Heart left ventricle (tissue), 13 donors: Measurements from ENCODE around the gene C2CD4A.

Experiments
- POLR2A ChIP-seq, 2 donors: fragments of 450-650 bp; IDR thresholded peaks; one replicate each; pipeline ENCODE4 v1.6.1; 2017; ENCODE audit warnings: antibody characterized with exemption in 2 of 2, mild to moderate bottlenecking in 2 of 2, moderate library complexity in 2 of 2
- TF ChIP-seq, protein P1 (sequence below), 12 donors: fragments of 200-600 bp; sonication (generic) in 4 of 12; IDR thresholded peaks; one replicate each; pipeline versions ENCODE4 v1.5.0 to v1.8.0; 2018 to 2022; ENCODE audit warnings: antibody characterized with exemption in 12 of 12, mild to moderate bottlenecking in 5 of 12
- donor health status: ischemic (EF 13 %, LVEDD 7.1; RV severe dilation, severe dysfunction).
- donor health status: DM: no; HTN: yes; CAD: no.
- donor health status: DM: no; HTN: no; CAD: no.
- donor health status: ischemic (EF 25% LVEDD 6.9; RV normal size, moderate dysfunction).
- donor health status: ischemic (EF 25% LVEDD 5.7; RV mildly dilated, moderate dysfunction).
- donor health status: ischemic (EF 35%, LVEDD 5.7; RV mildly dilated, moderate dysfunction).
- donor health status: nonischemic (EF 11% LVEDD 7.7; RV severe dilation, severe dysfunction).
- donor health status: DM: yes; HTN: yes; CAD: no.
- donor health status: PGD.
- donor health status: ischemic (EF 29% LVEDD 5.4; RV normal size, mild dysfunction).
- donor health status: nonischemic (EF 23%, LVEDD 6.1; RV moderate dilation, normal function).

DNA sequence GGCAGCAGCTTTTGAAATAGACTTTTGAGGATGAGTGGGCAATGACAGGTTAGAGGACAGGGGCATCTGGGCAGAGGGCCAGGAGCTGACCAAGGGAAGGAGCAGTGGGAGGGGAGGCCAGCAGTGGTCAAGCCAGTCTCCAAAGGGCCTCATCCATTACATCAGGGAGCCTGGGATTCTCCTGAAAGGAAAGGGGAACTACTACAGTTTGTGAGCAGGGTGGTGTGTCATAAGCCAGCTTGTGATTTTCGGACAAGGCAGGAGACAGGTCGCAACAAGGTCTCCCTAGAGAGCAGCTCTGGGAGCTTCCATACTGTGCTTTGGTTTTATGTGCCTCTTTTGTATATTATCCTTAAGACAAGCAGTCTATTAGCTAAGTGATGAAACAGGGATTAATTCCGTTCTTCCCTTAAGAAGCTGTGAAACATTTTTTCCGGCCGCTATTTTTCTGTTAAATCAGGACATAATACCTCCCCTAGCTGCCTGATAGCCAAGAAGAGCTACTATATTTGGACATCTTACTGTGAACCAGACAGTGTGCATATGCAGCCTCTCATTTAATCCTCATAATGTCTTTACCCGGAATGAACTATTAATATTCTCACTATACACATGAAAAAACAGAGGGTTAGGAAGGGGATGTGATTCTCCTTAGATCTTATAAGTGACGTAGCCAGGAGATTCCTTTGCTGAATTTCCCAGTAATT lies 51.9 kb downstream of the C2CD4A start:
- TF ChIP-seq, protein P1, sequence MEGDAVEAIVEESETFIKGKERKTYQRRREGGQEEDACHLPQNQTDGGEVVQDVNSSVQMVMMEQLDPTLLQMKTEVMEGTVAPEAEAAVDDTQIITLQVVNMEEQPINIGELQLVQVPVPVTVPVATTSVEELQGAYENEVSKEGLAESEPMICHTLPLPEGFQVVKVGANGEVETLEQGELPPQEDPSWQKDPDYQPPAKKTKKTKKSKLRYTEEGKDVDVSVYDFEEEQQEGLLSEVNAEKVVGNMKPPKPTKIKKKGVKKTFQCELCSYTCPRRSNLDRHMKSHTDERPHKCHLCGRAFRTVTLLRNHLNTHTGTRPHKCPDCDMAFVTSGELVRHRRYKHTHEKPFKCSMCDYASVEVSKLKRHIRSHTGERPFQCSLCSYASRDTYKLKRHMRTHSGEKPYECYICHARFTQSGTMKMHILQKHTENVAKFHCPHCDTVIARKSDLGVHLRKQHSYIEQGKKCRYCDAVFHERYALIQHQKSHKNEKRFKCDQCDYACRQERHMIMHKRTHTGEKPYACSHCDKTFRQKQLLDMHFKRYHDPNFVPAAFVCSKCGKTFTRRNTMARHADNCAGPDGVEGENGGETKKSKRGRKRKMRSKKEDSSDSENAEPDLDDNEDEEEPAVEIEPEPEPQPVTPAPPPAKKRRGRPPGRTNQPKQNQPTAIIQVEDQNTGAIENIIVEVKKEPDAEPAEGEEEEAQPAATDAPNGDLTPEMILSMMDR (IDR thresholded peaks at IDR 0.05), result no peak
- no peak for TF ChIP-seq POLR2A (IDR thresholded peaks at IDR 0.05)
